NCI-H510A treated with DMSO at 0.1 percent for 48 hours (cell line): Measurements from ENCODE around the gene GIT1.

Experiments used
- DNase-seq: peaks from one replicate; lab custom pipeline; 2025; lab: John Stamatoyannopoulos, UW

Gene GIT1, protein sequence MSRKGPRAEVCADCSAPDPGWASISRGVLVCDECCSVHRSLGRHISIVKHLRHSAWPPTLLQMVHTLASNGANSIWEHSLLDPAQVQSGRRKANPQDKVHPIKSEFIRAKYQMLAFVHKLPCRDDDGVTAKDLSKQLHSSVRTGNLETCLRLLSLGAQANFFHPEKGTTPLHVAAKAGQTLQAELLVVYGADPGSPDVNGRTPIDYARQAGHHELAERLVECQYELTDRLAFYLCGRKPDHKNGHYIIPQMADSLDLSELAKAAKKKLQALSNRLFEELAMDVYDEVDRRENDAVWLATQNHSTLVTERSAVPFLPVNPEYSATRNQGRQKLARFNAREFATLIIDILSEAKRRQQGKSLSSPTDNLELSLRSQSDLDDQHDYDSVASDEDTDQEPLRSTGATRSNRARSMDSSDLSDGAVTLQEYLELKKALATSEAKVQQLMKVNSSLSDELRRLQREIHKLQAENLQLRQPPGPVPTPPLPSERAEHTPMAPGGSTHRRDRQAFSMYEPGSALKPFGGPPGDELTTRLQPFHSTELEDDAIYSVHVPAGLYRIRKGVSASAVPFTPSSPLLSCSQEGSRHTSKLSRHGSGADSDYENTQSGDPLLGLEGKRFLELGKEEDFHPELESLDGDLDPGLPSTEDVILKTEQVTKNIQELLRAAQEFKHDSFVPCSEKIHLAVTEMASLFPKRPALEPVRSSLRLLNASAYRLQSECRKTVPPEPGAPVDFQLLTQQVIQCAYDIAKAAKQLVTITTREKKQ

DNA sequence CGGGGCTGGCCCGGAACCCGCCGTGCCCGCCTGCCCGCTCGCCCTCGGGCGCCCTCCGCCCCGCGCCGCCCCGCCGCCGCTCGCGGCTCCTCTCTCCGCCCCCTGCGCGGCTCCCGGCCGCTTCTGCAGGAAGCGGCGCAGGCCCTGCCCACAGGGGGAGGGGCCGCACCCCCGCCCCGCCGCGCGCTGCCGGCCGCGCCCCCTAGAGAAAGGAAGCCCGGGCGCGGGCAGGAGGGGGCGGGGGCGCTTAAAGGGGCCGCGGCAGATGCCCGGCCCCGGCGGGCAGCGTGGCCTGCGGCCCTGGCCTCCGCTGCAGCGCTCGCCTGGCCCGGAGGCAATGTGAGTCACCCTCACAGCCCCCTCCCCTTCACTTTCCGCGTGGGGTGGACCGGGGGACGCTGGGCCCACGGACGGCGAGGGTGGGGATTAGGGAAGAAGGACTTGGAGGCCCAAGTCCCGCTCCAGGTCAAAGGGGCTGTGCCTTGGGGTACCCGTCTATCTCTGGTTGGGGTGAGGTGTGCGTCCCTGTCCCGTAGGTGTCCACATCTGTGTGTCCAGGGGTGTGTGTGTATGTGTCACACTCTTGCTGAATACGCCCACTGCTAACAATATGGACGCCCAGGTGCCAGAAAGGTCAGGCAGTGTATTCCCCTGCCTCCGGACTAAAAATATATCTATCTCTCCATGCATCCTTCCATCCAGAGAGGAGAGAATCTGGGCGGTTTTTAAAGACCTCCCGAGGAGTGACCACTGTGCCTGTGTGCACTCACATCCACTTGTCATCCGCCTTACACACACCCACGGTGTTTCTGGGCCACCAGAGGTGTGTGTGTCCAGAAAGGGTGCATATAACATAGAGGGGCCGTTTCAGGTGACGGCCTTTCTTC is at the start of gene GIT1:
TSS of gene GIT1 (minus strand) at position 125 of the 887 bp plus-strand sequence. CDS start 270 bp downstream, outside the sequence.
- DNase-seq: peak; percentile 73

DNA sequence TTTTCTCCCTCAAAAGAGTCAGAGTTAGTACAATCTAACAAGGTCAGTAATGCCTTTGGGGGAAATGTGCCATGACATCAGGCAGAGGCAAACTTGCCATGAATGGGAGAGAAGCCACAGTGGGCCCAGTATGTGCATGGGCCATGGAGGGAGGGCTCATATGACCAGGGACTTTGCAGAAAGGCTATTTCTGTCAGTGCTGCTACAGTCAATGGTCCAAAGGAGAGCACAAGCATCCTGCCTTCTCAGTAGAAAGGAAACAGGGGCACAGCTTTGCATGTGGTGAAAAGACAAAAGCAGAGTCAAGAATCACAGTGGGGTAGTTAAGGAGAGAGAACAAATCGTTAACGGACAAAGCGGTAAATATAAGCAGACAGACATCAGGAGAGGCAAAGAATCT is 44.4 kb upstream of the GIT1 start:
- no peak for DNase-seq

DNA sequence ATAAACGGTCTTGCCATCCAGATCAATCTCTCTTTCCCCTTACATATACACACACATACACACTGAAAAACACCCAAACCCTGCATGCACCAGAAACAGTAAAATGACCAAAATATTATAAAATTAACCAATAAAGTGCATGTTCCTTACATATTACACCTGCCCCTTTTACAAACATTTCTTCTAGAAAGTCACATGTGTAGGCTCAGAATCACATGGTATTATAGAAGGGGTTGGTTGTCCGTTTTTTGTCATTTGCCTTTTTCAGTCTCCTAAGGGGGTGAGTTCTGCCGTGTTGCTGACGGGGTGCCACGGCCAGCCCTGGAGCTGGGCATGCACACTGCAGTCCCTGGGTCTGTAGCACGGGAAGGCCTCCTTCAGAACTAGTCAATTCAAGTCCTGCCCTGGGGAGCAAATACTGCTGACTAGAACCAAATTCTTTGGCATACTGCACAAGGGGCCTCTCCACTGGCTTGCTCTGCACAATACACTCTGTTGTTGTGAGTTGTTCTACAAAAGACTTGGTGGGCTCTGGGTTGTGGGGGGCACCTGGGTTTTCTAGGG is 41.3 kb upstream of the GIT1 start:
- DNase-seq: no peak

DNA sequence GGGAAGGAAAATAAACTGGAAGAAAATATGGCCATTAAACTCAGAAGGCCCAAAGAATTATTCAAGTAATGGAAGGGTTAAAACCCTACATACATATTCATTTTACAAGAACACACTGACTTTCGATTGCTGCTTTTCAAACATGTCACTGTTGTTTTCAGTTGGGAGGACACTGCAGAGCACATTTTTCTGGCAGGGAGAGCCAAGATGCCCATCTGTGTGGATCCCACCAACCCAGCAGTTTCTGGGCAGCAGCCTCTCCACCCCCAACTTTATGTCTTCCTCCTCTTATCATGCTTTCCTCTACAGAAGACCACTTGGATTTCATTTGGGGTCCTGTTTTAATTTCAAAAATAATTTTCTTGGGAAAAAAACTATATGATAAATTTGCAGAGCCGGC is 40.4 kb upstream of the GIT1 start:
- DNase-seq: no peak

DNA sequence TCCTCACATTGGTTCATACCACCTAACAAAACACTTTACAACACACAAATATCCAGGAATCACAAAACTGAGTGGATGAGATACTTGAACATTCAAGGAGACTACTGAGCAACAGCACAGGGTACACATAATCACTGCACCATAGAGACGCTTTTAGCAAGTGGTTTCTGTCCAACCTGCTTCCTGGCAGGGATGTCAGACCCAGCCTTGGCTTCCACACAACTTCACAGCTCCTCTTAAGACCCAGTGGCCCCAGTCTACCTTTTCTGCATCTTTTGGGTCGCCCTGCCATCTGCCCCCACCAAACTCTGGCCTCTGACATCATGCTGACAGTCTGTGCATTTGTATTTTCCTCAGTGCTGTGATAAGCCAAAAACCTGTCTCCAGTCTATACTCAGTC is 39.2 kb upstream of the GIT1 start:
- DNase-seq: no peak

DNA sequence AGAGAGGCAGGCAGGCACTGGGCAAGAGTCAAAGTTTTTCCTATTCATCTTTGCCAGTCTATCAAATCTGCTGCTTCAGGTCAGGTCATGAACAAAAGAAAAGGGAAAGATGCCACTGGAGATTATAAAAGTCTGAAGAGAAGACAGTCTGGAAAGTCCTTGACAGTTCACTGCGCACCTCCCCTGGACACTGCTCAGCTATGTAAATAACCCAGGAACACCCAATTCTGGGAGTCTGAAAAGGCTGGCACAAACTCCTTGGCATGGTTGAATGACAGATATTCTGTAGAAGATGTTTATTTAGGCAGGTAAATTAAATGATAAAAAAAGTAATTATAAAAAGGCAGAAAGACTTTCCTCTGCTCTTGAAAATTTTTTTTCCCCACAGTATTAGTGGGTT is 38.5 kb upstream of the GIT1 start:
- DNase-seq: no peak

DNA sequence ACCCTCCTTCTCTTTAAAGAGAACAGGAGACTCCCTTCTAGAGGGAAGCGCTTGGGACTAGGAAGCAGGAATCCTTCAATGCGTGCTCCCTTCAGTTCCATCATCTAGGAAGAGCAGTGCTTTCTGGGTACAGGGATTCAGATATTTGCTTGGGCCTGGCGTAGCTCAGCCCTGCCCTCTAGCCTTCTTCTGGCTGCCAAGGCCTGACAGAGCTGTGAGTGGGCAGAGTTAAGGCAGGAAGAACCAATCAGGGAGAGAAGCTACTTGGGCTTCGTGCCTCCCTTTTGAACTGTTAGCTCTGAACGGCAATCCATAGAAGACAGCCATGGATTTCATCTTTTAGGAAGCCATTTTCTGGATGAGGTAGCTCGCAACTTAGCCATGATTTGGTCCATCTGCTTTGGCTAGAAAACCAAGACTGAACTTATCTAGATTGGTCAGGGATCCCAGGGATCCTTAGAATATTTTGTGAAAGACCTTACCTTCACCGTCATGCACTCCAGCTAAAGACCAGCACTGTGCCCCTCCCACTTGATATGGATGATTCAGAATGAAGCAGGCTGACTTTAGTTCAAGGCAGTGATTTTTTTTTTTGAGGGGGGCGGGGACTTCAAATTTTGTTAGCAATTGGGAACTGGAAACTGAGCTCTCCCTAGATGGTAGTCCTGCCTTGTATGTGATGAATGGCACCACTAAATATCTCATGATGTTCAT is 35.7 kb upstream of the GIT1 start:
- no peak for DNase-seq

DNA sequence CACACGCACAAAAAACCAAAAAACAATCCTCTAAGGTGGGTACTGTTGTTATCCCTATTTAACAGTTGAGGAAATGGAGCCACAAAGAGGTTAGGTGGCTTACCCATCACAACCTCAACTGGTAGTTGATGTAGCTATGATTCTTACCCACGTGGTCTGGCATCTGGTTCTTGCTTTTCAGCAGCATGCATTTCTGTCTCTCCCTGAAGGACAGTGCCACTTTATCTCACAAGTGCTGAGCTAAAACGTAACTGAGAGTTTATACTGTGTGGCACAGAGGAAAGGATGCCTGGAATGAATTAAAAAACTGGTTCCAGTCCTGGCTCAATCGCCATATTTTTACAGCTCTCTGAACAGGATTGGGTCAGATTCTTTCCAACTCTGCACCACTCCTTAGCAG is 35.1 kb upstream of the GIT1 start:
- DNase-seq: no peak

DNA sequence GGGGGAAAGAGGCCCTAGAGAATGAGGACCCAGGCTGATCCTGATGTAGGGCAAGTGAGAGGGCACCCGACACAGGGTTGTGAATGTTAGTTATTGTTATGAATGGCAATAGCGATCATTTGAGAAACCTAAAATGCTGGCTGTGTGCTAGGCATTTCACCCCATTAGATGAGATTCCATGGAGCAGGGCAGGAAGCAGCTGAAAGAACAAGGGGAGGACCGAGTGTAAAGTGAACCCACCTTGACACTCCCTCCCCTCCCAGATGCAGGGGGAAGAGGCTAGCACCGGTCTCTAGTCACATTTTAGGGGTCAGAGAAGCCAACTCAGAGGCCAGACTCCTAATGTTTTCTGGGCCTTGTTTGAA is 33.8 kb upstream of the GIT1 start:
- DNase-seq: no peak

DNA sequence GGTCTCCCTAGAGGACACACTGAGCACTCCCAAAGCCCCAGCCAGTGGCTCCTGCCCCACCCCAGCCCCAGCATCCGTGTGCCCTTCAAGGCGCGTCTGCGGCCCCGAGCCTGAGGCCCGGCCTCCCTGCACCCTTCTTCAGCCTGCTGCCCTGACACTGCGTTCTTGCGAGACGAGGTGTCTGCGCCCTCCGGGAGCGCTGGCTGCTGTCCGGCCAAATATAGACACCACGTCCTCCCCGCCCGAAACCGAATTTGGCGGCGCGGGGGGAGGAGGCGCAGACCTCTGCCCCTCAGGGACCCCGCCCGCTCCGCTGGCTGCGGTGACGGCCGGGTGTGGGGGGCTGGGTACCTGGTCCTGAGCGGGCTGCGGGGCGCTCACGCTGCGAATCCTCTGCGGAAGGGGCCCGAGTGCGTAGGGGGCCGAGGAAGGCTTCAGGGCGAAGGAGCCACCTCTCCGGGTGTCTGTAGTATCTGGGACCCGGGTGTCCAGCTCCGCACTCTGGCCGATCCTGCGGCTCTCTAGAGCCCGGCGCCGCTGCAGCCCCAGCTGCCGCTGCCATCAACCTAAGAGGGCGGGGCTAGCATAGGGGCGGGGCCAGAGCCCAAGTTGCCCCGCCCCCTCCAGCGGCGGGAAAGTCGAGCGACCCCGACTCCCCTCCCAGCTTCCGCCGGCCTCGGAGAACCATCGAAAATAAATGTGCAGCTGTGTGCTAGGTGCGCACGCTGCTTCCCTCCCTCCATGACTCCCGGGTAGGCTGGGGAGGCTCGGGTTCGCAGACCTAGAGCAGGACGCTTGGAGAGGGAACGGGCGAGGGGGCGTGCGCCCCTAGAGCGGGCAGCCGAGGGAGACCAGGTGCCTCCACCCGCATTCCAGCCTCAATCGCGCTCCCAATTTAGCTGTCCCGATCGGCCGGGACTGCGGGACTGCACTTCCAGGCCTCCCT is 33.2 kb upstream of the GIT1 start, which contains the start of gene CORO6:
TSS of gene CORO6 (minus strand) at position 576 of the 946 bp plus-strand sequence. CDS start 1,491 bp downstream, outside the sequence.
- no peak for DNase-seq

DNA sequence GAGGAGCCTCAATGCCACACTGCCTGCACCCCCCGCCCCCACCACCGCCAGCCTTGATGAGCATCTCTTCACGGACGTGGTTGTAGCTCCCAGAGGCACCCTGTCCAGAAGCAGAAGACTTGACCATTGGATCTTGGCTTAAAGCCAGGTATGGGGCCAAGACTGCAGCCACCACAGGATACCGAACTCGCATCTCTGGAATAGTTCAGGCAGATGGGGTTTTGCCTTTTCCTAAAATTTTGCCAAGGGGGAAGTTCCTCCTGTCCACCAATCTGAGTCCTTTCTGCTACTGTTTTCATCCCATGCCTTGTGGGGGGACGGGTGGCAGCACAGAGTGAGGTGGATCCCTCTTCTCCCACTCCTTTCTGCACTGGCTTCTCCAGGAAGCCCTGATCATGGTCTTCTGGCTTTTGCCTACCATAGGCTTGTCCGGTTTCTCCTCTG is 32.3 kb upstream of the GIT1 start:
- no peak for DNase-seq

DNA sequence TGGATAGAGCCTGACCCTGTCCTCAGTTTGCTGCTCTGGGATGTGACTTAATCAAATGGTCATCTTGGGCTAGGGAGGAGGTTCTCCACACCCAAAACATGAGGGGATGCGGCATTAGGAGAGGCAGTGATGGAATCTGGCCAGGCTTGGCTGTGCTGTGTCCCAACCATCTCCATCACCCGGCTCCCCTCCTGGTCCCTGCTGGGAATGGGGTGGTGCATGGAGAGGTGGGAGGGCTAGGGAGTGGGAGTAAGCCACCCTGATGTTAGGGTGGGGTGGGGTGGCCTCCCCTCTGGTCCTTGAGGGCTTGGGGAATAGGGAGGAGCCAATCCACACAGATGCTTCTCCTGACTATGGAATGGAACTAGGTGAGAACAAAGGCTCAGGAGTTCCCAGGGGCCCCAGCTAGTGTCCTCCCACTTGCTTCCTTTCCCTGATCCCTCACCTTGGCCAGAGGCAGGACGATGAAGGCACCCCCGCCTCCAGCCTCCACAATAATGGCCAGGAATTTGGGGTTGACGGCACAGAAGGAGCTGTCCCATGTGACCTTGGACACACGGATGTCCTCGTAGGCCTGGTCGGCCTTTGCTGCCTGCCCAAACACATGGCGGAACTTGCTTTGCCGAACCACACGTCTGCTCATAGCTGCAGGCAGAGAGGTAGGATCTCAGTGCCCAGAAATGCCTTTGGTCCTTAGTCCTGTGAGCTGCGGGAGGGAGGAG is 31.5 kb upstream of the GIT1 start:
- DNase-seq: no peak

DNA sequence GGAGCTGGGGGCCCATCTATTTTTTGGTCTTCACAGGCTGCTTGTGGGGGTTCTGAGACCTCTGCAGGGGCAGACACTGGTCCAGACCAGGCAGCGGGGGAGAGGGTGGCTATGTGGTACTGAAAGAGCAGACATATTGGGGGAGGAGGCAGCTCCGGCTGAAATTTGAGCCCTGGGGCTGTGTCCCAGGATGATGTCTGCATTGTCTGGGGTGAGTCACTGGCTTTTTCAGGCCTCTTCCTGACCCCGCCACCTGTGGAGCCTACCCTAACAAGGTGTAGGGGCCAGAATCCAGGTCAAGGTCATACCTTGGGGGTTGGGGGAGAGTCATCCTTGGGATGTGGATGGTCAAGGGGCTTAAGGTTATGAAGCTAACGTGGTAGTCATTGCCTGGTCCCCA is 30.8 kb upstream of the GIT1 start:
- DNase-seq: no peak

DNA sequence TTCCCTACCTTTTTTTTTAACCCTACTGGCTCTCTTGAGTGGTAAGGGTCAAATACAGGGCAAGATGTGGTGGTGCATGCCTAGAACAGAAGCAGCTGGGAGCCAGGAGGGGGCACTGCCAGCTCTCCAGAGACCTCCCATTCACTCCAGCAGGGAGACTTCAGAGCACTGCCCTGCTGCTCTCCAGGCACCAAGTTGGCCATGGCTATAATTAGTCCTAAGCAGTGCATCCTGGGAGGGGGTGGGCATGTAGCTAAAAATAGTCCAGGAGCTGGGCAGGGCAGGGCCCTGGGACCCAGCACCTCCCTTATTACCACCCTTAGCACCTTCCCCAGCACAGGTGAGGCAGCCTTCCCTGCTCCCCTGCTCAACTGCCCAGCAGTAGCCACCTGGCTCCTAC is 29.8 kb upstream of the GIT1 start:
- no peak for DNase-seq

DNA sequence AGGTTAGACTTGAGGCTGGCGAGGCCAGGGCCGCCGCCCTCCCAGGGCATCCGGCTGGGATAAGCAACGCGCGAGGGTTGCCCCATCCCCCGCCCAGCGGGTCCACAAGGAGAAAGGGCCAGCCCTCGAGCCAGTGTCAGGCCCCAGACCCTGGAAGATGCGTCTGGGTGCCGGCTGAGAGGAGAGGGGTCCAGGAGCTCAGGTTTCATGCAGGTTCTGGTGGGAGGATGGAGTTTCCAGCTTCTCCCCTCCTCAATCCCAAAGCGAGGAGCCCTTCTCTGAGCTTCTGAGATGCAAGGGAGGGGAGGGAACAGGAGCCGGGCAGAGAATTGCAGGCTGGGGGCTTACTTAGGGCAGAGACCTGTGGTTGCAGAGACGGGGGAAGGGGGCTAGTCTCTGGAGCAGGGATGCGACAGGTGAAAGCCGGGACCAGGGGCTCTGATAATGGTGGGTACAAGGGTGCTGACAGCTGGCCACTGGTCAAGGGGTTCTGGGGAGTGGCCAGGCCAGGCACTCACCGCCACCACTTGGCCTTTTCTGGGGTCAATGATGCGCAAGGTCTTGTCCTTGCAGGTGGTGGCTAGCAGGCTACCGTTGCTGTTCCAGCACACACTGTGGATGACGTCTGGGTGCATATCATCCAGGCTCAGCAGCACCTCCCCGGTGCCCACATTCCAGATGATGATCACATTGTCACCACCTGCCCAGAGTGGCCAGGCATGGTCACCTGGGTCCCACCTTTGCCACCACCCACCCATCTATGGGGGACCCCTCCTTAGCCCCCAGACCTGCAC is 29.0 kb upstream of the GIT1 start:
- no peak for DNase-seq

DNA sequence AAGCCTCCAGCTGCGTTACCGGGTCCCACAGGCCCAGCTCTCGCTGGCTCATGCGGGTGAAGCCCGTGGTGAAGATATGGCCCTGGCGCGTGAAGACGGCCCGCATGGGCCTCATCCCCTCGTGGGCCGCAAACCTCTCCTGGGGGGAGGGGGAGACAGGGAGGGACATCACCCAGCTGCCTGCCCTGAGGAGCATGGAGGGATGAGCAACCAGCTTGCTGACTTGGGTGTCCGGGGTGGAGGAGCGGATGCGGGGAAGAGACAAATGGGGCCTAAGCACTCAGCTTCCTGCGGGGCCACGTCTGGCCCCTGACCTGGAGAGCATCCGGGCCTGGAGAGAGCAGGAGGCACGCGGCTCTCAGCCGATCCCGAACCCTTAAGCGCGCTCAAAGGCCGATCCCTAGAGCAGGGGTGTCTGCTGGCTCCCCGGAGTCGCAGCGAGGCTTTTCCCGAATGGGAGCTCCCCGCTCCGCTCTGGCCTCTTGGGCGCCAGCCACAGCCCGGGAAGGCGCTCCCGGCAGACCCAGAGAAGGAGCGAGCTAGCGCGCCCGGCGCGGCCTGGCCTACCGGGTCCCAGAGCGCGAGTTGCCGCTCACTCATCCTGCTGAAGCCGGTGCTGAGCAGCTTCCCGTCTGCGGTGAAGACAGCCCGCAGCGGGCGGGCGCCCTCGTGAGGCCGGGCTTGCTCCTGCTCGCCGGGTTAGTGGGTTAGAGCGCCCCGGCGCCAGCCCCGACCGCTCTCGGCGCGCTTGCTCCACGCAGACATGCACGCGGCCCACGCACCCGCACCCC is 28.2 kb upstream of the GIT1 start:
- DNase-seq: peak; percentile 11

DNA sequence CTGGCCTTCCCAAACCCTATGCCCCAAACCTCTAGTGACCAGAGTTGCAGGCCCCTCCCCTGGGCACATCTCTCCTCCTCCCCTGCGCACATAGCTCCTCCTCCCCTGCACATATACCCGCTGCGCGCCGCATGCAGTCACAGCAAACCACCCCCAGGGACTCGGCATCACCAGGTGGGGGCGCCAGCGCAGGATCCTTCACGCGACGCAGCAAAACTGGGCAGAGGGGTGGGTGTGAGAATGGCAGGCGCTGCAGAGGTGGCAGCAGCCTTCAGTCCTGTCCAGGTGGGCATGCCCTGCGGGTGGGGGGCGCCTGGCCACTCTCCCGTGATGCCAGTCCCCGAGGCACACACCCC is 27.7 kb upstream of the GIT1 start:
- no peak for DNase-seq
